SKM-1 treated with dmso at 0.1 percent for 144 hours (cell line): ENCODE results near the gene ZNF555.
"Not testable (repeated sequence)": the region's sequence is repeated elsewhere in the genome, so short reads cannot be mapped to it uniquely, and the experiment has no call there.

Experiments
- DNase-seq: peaks from one replicate; lab custom pipeline; 2025; ENCODE audit not compliant: unreplicated experiment; lab: John Stamatoyannopoulos, UW

The ZNF555 gene

DNA sequence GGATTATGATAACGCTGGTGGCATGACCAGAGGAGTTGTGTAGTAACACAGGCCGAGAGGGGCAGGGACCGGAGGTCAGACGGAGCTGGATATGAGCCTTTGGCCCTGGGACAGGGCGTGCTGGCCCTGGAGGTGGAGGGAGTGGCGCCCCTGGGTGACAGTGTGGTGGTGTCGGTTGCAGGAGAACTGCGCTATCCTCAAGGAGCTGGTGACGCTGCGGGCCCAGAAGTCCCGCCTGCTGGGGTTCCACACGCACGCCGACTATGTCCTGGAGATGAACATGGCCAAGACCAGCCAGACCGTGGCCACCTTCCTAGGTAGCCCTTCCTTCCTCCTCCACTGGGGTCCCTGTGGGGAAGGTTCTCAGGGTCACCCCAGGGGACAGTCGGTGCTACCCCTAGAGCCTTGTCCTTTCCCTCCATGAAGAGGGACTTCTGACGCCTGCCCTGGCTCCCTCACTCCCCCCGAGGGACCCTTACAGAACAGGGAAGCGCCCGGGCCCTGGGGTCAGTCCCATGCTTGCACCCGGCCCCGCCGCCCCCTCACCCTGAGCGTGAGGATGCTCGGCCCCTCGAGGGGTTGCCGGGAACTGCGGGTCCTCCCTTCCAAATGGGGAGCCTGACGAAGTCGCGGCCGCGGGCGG is 34.4 kb upstream of the ZNF555 start:
- no peak for DNase-seq

DNA sequence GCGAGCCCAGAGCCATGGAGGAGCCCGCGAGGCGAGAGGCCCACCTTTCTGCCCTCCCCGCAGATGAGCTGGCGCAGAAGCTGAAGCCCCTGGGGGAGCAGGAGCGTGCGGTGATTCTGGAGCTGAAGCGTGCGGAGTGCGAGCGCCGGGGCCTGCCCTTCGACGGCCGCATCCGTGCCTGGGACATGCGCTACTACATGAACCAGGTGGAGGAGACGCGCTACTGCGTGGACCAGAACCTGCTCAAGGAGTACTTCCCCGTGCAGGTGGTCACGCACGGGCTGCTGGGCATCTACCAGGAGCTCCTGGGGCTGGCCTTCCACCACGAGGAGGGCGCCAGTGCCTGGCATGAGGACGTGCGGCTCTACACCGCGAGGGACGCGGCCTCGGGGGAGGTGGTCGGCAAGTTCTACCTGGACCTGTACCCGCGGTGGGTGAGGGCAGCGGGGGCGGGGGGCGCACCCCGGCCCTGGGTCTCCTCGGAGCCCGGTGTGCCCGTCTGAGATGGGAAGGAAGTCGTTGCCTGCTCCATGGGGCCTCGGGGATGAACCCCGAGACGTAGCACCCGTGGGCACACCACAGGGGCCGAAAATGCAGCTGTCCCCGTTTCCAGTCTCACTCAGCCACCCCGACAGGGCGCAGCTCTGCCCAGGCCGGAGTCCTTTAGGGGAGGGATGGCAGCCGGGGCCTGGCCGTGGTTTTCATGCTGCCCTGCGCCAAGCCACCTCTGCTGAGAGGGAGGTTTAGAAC is 33.7 kb upstream of the ZNF555 start:
- no peak for DNase-seq

DNA sequence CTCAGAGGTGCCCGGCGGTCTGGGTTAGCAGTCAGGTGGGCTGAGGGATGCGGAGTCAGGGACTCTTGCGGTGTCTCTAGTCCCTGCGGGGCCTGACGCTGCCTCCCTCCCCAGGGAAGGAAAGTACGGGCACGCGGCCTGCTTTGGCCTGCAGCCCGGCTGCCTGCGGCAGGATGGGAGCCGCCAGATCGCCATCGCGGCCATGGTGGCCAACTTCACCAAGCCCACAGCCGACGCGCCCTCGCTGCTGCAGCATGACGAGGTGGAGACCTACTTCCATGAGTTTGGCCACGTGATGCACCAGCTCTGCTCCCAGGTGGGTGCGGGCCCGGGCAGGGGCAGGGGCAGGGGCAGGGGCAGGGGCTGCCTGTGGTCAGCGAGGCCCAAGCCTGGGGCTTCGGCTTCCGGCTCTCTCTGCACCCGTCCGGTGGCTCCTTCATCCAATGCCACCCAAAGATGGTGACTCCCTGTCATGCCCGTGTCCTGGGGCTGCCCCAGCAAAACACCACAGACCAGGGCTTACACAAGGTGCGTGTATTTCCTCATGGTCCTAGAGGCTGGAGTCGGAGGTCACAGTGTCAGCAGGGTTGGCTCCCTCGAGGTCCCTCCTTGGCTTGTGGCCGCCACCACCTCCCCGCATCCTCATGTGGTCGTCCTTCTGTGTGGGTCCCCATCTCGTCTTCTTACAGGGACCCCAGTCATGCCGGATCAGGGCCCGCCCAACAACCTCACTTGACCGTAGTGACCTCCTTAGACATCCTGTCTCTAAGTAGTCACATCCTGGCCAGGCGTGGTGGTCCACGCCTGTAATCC is 32.9 kb upstream of the ZNF555 start:
- DNase-seq, result no peak

DNA sequence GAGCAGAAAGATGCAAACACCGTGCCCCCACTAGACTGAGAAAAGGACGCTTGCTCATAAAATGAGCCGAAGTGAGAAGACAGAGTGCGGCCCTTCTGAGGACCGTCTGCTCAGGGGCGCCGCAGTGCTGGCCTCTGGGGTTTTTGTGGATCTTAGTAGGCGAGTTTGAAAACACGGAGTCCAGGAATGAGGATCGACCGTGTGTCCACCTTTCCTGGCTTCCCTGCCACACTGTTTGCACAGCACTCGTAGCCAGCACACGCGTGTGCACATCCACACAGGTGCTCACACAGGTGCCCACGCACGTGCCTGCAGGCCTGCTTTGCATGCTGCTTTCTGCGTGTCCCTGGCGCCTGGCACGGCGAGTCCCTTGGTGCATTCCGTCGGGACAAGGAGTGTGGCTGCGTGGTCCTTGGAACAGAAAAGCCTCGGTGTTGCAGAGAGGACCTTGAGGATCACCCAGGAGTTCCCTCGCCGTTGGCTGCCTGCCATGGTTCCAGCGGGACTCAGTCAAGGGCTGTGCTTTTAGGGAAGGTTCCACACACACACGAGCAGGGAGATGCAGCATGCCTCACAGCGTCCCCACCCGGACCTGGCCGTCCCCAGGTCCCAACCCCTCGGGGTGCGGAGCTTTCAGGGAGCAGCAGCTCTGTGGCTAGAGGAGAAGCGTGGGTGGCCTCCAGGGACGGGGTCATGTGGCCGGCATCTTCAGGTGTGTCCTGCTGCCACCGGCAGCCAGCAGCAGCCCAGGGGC is 31.7 kb upstream of the ZNF555 start:
- DNase-seq, result no peak

DNA sequence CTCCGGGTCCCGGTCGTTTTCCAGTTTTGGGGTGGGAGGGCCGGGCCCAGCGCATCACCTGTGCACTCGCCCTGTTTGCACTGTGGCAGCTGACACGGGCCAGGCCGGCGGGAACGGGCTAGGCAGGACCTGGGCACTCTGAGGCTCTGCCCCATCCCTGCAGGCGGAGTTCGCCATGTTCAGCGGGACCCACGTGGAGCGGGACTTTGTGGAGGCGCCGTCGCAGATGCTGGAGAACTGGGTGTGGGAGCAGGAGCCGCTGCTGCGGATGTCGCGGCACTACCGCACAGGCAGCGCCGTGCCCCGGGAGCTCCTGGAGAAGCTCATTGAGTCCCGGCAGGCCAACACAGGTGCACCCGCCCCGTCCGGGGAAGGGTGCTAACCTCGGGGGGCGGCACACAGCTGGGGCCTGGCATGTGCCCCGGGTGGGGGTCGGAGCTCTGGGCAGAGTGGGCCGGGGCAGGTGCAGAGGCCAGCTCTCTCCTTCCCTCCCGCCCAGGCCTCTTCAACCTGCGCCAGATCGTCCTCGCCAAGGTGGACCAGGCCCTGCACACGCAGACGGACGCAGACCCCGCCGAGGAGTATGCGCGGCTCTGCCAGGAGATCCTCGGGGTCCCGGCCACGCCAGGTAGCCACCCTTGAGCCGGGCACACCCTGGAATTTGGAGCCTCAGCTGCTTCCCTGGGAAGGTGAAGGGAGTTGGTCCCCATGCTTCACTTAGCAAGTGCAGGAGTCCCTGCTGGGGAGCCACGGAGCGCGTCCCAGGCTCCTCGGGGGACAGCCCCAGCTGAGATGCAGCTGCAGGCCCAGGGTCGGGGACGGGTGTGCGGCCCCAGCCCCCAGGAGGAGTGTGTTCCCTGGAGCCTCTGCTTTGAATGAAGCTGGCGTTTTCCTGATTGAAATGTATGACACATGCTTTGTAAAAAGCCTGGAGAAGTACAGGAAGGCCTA is 30.9 kb upstream of the ZNF555 start:
- no peak for DNase-seq

DNA sequence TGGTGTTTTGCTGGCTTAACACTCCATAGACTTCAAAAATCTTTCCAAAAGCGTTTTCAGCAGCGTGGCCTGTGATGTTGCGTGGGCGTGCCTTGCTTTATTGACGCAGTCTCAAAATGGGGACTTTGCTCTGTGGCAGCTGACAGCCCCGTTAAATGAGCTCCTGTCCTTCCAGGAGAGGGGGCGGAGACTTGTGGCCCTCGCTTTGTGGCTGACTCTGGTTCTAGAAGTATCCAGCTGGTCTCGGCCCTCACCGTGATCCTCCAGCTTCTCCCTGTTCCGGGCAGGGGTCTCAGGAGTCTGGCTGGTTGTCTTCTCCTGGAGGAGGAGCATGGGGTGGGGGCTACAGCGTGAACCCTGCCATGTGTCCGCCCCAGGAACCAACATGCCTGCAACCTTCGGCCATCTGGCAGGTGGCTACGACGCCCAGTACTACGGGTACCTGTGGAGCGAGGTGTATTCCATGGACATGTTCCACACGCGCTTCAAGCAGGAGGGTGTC is 30.0 kb upstream of the ZNF555 start:
- DNase-seq, result no peak

DNA sequence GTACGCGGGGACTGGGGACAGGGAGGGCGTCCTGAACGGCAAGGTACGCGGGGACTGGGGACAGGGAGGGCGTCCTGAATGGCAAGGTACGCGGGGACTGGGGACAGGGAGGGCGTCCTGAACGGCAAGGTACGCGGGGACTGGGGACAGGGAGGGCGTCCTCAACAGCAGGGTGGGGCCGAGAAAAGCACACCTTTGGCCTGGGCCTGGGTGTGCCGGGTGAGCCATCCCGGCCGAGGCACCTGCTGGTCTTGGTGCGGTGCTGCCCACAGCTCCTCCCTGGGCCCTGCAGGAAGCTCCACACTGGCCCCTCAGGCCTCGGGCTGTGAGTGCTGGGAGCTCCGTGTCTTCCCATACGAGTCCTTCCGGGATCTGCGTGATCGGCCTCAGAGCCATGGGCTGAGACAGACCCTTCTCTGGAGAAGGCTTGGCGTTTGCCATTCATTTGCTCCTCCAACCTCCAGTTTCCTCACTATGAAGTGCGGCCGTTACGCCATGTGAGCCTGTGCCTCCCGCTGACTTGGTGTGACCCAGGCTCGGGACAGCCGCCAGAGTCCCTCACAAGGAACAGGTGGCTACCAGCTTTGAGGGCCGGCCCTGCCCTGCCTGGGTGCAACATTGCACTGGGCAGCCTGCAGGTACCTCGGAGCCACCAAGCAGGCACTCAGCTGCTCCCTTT is 29.4 kb upstream of the ZNF555 start:
- DNase-seq, result no peak

DNA sequence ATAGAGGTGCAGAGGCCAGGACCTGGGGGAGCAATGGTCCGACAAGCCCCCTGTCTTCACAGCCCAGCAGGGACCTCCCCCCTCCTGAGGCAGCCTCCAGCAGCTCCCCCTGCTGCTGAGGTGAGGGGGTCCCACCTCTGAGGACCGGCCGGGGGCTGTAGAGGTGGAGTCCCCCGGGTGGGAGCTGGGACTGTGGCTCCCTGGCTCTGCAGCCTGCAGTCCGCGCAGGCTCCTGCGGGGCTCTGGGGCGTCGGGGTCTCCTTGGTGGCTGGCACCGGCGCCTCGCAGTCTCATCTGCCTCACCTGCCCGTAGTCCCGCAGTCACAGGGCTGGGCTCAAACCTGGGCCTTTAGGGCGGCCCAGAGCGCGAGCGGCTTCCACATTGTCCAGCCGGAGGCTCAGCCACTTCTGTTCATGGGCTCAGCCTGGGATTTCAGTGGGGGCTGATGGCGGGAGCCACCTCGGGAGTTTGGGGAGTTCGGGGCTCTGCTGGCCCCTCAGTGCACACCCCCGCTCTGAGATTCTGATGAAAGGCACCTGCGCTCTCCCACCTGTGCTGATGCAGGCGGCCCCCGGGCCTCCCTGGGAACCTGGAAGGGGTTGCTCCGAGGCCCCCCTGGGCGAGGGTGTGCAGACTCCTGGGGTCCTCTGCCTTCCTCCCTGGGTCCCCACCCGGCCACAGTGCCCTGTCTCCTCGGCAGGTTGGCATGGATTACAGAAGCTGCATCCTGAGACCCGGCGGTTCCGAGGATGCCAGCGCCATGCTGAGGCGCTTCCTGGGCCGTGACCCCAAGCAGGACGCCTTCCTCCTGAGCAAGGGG is 28.7 kb upstream of the ZNF555 start:
- DNase-seq, result no peak

DNA sequence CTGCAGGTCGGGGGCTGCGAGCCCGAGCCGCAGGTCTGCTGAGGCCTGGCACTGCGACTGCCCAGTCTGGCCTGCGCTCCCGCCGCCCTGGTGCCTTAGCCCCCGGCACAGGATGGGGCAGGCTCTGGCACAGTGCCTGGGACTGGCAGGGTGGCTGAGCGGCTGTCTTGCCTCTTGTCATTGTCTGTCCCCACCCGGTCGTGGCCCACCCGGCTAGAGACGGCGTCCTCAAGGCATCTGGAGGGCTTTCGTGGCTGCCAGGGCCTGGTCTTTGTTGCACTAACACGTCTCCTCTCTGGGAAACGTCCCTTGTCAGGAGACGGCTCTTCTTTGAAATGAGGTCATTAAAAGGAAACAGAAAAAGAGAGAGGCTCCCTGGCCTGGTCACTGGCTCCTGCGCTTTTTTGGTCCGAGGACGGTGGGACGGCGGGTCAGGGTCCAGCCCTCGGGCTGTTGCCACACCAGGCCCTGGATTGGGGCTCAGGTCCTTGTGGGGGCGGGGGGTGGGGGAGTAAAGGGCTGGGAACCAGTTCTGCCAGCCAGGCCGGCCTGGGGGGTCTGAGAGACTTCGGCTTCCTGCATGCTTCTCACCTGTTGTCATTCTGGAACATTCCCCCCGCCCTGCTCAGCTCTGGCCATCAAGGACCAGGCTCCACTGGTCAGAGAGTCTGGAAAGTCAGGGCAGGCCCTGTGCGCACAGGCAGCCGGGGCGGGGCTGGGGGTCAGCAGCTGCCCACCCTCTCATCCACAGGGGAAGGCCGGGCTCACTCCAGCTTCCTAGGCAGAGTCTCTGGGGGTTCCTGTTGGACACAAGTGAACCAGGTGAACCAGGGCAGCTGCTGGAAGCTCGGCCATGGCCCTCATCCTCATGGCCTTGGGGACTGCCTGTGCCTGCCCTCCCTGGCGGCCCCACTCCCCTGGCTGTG is 27.8 kb upstream of the ZNF555 start:
- DNase-seq, result no peak

DNA sequence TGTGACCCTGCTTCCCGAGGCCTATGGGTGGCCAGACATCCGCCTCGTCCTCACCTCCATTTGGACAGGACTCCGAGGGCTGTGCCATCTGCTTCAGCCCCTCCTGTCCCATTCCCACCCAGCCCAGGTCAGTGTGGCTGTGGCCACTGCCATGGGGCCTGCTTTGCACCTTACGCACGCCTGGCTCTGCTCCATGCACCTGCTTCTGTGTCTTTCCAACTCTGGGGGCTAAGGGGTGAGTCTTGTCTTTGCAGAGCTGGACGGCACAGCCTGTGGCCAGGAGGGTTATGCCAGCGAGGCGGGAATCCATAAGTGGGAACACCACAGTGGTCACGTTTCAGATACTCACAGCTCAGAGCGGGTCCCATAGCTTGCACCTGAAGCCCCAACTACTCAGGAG is 26.8 kb upstream of the ZNF555 start:
- DNase-seq, result no peak

DNA sequence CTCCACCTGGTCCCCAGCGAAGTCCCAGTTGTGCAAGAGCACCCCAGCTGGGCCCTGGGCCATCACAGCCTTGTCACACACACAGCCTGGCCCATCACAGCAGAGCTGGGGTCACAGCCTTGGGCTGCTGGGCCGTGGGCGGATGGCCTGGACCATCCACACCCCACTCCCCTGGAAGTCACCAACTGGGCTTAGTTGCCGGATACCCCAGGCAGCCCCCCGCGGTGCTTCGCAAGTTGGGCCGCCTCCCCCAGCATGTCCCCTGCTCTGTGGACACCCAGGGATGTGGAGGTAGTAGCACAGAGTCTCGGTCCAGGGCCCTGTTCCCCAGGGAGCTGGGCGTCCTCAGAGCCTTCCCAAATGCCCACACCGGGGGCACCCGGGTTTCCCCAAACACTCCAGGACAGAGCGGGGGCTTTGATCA is 26.1 kb upstream of the ZNF555 start:
- no peak for DNase-seq

DNA sequence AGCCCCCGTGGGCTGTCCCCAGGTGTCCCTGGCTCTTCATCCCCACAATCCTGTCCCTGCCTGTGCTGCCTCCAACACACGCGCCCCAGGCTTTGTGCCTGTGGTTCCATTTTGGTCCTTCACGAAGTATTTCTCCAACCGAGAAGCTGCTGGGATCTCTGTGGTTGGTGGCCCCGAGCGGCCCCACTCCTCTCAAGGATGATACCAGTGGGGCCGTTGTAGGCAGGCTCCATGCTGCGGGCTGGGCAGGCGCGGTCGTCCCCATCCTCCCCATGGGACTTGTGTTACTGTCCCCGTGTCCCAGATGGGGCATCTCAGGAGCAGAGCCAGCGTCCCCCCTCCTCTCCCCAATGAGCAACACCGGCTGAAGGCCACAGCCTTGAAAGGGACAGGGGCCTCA is 25.4 kb upstream of the ZNF555 start:
- DNase-seq, result no peak

DNA sequence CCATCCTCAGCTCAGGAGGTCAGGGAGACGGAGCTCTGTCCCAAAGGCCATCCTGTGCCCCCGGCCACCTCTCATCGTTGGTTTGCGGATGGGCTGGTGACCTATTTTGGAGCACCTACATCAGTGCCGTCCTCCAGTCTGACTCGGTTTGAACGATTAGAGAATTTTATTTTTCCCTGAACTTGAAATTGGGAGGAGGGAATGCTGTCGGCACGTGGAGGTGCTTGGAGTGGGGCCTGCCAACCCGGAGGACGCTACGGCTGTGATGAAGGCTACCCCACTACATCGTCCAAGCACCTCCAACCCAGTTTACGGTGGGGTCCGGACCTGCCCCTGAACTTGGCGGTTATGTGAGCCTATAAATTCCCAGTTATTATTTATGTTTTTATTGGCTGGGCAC is 24.6 kb upstream of the ZNF555 start:
- no peak for DNase-seq

DNA sequence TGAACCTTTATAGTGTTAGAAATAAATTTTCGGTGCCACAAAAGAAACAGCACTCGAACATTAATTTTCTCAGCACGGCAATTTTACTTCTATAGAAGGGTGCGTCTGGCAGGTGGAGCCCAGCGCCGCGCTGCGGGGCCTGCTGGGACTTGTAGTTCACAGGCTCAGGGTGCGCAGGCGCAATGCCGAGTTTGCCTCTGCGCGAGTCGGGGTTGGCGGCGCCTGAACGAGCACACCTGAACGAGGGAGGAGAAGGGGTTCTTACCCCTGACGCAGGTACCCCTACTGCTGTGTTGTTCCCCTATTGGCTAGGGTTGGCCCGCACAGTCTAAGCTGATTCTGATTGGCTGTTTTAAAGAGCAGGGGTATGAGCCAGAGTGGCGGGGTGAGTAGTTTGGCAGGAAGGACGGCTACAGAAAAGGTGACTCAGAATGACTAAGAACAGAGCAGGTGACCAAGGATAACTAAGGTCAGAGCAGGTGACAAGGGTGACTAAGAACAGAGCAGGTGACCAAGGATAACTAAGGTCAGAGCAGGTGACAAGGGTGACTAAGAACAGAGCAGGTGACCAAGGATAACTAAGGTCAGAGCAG is 23.9 kb upstream of the ZNF555 start:
- not testable (repeated sequence) for DNase-seq

DNA sequence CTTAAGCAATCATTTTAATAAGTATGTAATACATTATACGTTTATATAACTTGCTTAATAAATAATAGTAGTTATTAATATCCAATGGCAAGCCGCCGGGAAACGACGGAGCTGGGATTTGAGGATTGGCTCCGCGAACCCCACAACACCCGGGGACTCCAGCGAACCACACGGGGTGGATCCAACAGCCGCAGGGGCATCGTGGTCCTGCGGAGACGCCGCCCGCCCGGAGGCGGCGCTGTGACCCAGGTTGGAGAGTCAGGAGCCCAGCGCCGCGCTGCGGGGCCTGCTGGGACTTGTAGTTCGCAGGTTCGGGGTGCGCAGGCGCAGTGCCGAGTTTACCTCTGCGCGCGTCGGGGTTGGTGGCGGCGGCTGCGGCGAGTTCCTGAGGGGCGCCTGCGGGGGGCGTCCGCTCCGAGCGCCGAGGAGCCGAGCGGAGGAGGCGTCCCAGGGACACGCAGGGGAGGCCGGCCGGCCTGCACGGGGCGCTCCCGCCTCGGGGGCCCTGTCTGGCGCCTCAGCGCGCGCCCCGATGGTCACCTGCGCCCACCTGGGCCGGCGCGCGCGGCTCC is 21.6 kb upstream of the ZNF555 start, which contains the start of gene ZNF554:
ZNF554 (plus strand) TSS at position 329 of the 572 bp plus-strand sequence; CDS start at position 533, 204 bp downstream.
- DNase-seq, result peak; percentile 91

DNA sequence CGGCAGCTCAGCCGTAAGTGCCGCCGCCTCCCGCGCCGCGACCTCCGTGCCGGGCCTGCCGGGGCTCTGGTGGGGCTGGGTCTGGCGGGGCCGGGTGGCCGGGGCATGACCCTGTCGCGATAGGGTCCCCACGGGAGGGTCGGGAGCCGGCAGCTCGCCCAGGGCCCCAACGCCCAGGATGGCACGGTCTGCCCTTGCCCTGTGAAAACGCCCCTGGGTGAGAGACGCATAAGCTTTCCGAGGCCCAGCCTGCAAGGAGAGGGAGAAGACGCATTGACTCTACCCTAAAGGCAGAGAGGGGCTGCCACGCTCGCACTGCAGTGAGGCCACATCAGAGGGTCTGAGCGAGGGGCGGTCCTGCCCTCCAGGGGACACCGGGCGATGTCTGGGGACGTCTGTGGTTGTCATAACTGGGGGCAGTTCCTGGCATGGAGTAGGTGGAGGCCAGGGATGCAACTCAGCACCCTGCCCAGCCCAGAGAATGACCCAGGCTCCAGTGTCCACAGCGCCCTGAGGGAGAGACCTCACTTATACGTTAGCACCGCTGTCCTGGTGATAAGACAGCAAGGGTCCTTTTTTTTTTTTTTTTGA is 21.1 kb upstream of the ZNF555 start:
- DNase-seq, result no peak
